ENCODE data around the gene HTT.
"Not testable (repeated sequence)": the region's sequence is repeated elsewhere in the genome, so short reads cannot be mapped to it uniquely, and the experiment has no call there.

- not testable (repeated sequence) for TF ChIP-seq EZH2phosphoT487 (IDR thresholded peaks at IDR 0.05; ENCODE audit: borderline replicate concordance, low read length)
- TF ChIP-seq, protein P1, sequence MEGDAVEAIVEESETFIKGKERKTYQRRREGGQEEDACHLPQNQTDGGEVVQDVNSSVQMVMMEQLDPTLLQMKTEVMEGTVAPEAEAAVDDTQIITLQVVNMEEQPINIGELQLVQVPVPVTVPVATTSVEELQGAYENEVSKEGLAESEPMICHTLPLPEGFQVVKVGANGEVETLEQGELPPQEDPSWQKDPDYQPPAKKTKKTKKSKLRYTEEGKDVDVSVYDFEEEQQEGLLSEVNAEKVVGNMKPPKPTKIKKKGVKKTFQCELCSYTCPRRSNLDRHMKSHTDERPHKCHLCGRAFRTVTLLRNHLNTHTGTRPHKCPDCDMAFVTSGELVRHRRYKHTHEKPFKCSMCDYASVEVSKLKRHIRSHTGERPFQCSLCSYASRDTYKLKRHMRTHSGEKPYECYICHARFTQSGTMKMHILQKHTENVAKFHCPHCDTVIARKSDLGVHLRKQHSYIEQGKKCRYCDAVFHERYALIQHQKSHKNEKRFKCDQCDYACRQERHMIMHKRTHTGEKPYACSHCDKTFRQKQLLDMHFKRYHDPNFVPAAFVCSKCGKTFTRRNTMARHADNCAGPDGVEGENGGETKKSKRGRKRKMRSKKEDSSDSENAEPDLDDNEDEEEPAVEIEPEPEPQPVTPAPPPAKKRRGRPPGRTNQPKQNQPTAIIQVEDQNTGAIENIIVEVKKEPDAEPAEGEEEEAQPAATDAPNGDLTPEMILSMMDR (IDR thresholded peaks at IDR 0.05; ENCODE audit: low read depth, low read length, poor library complexity, severe bottlenecking): not testable (repeated sequence)
Observed at GRCh38 chr4:3094701-3095100, 20.2 kb downstream of the HTT start.
